ENCODE data around the gene ALOXE3. TPM values are rescaled to one million over a fixed set of nuclear protein-coding genes. Genes with fewer than 3 reads are reported as not detected.

ALOXE3 gene
- total and polyA plus RNA-seq, 4 donors: not detected

- H3K4me1 ChIP-seq (ENCODE audit: control insufficient read depth in 4 of 4, insufficient read depth in 4 of 4, low read length in 3 of 4): peaks cover 4 to 20% (median 6%) of the 10 kb centered on the region in 4 donors
- 14% methylated on average over 28 of the region's 28 CpGs for WGBS
- H3K9ac ChIP-seq (ENCODE audit: low read depth in 1 of 2, low read length in 2 of 2): no peak overlapping the region
- no peaks in the 10 kb centered on the region for H3K36me3 ChIP-seq (ENCODE audit: control insufficient read depth in 4 of 4, insufficient read depth in 3 of 4, low read depth in 1 of 4, low read length in 3 of 4)
- no peak for DNase-seq (ENCODE audit: low spot score)
- no peaks in the 10 kb centered on the region for H3K9me3 ChIP-seq (ENCODE audit: control insufficient read depth in 4 of 4, low read length in 3 of 4)
- H3K4me3 ChIP-seq (ENCODE audit: low read depth in 1 of 3, low read length in 3 of 3): no peak overlapping the region
- TF ChIP-seq FOXA1 (IDR thresholded peaks at IDR 0.05) (no peak), CTCF (IDR thresholded peaks at IDR 0.05; ENCODE audit: low read depth, low read length, missing input control) (no peak), TAF1 (conservative IDR thresholded peaks at IDR 0.05) (no peak), HNF4G (IDR thresholded peaks at IDR 0.05) (no peak), HNF4A (conservative IDR thresholded peaks at IDR 0.05) (no peak), NR2F2 (IDR thresholded peaks at IDR 0.05) (no peak), MAX (IDR thresholded peaks at IDR 0.05) (no peak)
- TF ChIP-seq, protein P1, sequence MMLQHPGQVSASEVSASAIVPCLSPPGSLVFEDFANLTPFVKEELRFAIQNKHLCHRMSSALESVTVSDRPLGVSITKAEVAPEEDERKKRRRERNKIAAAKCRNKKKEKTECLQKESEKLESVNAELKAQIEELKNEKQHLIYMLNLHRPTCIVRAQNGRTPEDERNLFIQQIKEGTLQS (IDR thresholded peaks at IDR 0.05): no peak
- TF ChIP-seq, protein P2, sequence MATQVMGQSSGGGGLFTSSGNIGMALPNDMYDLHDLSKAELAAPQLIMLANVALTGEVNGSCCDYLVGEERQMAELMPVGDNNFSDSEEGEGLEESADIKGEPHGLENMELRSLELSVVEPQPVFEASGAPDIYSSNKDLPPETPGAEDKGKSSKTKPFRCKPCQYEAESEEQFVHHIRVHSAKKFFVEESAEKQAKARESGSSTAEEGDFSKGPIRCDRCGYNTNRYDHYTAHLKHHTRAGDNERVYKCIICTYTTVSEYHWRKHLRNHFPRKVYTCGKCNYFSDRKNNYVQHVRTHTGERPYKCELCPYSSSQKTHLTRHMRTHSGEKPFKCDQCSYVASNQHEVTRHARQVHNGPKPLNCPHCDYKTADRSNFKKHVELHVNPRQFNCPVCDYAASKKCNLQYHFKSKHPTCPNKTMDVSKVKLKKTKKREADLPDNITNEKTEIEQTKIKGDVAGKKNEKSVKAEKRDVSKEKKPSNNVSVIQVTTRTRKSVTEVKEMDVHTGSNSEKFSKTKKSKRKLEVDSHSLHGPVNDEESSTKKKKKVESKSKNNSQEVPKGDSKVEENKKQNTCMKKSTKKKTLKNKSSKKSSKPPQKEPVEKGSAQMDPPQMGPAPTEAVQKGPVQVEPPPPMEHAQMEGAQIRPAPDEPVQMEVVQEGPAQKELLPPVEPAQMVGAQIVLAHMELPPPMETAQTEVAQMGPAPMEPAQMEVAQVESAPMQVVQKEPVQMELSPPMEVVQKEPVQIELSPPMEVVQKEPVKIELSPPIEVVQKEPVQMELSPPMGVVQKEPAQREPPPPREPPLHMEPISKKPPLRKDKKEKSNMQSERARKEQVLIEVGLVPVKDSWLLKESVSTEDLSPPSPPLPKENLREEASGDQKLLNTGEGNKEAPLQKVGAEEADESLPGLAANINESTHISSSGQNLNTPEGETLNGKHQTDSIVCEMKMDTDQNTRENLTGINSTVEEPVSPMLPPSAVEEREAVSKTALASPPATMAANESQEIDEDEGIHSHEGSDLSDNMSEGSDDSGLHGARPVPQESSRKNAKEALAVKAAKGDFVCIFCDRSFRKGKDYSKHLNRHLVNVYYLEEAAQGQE (IDR thresholded peaks at IDR 0.05): no peak
- H3K27ac ChIP-seq (ENCODE audit: low read depth in 1 of 2, low read length in 2 of 2): no peak overlapping the region
- peaks cover 0 to 36% (median 17%) of the 10 kb centered on the region in 4 donors for H3K27me3 ChIP-seq (ENCODE audit: control insufficient read depth in 4 of 4, insufficient read depth in 4 of 4, low read length in 3 of 4)
These were observed 46.0 kb downstream of the ALOXE3 start for GRCh38 chr17:8072341-8072728.

DNA sequence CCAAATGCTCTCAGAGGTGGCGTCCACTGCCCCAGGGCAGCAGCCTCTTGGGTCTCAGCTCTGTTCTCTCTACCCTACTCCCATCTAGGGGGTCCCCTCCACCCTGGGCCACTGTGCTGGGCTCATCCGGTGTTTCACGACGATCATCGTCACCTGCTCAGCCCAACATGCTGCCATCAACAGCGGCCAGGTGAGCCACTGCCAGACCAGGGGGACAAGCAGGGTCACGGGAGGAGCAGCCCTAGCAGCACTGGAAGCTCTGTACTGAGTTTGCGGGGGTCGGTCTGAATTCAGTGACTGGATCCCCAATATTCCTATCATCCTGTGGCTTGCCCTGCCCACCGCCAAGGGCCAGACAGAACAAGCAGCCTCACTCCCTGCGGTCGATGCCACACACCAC, 46.8 kb downstream of the ALOXE3 start:
- Histone ChIP-seq H3K27me3 (ENCODE audit: control insufficient read depth in 4 of 4, insufficient read depth in 4 of 4, low read length in 3 of 4) (peaks cover 0 to 36% (median 17%) of the 10 kb centered on the region in 4 donors), H3K4me3 (ENCODE audit: low read depth in 1 of 3, low read length in 3 of 3) (no peak overlapping the region), H3K4me1 (ENCODE audit: control insufficient read depth in 4 of 4, insufficient read depth in 4 of 4, low read length in 3 of 4) (peaks cover 4 to 20% (median 6%) of the 10 kb centered on the region in 4 donors), H3K27ac (ENCODE audit: low read depth in 1 of 2, low read length in 2 of 2) (no peak overlapping the region), H3K9ac (ENCODE audit: low read depth in 1 of 2, low read length in 2 of 2) (no peak overlapping the region), H3K9me3 (ENCODE audit: control insufficient read depth in 4 of 4, low read length in 3 of 4) (no peaks in the 10 kb centered on the region), H3K36me3 (ENCODE audit: control insufficient read depth in 4 of 4, insufficient read depth in 3 of 4, low read depth in 1 of 4, low read length in 3 of 4) (no peaks in the 10 kb centered on the region)
- TF ChIP-seq TAF1 (conservative IDR thresholded peaks at IDR 0.05) (no peak), FOXA1 (IDR thresholded peaks at IDR 0.05) (no peak)
- TF ChIP-seq, protein P1 (IDR thresholded peaks at IDR 0.05): no peak
- 89% methylated on average over 12 of the region's 12 CpGs for WGBS
- no peak for DNase-seq (ENCODE audit: low spot score)

DNA sequence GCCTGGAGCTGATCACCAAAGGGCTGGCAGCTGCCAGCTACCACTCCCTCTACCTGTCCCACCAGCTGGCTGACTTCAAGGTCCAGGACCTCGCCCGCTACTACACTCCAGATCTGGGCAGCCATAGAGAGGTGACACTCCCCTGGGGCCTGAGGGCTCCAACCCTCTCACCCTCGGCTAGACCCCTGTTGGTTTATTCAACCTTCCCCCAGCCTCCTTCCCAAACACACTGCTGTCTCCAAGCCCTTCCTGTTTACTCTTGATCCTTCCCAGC, 48.8 kb downstream of the ALOXE3 start:
- 77% methylated on average over 3 of the region's 3 CpGs for WGBS
- DNase-seq (ENCODE audit: low spot score): no peak
- no peak overlapping the region for H3K27ac ChIP-seq (ENCODE audit: low read depth in 1 of 2, low read length in 2 of 2)
- H3K36me3 ChIP-seq (ENCODE audit: control insufficient read depth in 4 of 4, insufficient read depth in 3 of 4, low read depth in 1 of 4, low read length in 3 of 4): no peaks in the 10 kb centered on the region
- no peak overlapping the region for H3K9ac ChIP-seq (ENCODE audit: low read depth in 1 of 2, low read length in 2 of 2)
- H3K4me1 ChIP-seq (ENCODE audit: control insufficient read depth in 4 of 4, insufficient read depth in 4 of 4, low read length in 3 of 4): peaks cover 4 to 20% (median 6%) of the 10 kb centered on the region in 4 donors
- peaks cover 3 to 41% (median 12%) of the 10 kb centered on the region in 4 donors for H3K27me3 ChIP-seq (ENCODE audit: control insufficient read depth in 4 of 4, insufficient read depth in 4 of 4, low read length in 3 of 4)
- no peaks in the 10 kb centered on the region for H3K9me3 ChIP-seq (ENCODE audit: control insufficient read depth in 4 of 4, low read length in 3 of 4)
- H3K4me3 ChIP-seq (ENCODE audit: low read depth in 1 of 3, low read length in 3 of 3): no peak overlapping the region
- TF ChIP-seq GABPA (IDR thresholded peaks at IDR 0.05 in 1 of 2, conservative IDR thresholded peaks at IDR 0.05 in 1 of 2) (no peak), YY1 (IDR thresholded peaks at IDR 0.05) (no peak), RAD21 (IDR thresholded peaks at IDR 0.05) (no peak), NR2F2 (IDR thresholded peaks at IDR 0.05) (no peak), HNF4G (IDR thresholded peaks at IDR 0.05) (no peak), TAF1 (conservative IDR thresholded peaks at IDR 0.05) (no peak), SP1 (IDR thresholded peaks at IDR 0.05) (no peak), MAX (IDR thresholded peaks at IDR 0.05) (no peak), CTCF (IDR thresholded peaks at IDR 0.05; ENCODE audit: low read depth, low read length, missing input control) (no peak)
- TF ChIP-seq, protein P2 (IDR thresholded peaks at IDR 0.05): no peak
- TF ChIP-seq, protein P1 (IDR thresholded peaks at IDR 0.05): no peak

Data from liver (tissue), 9 donors.